Glutamatergic neuron (in vitro differentiated cells): ENCODE results near the gene GPR17. TPM values are rescaled to one million over a fixed set of nuclear protein-coding genes. Genes with fewer than 3 reads are reported as not detected.
A peak's percentile ranks its signal among the peaks of the same experiment; 100 is the strongest.

ENCODE experiments used
- DNase-seq: peaks from one replicate; pipeline ENCODE4 v3.0.0; 2022
- H3K27ac Mint-ChIP-seq: one replicate; pipeline ENCODE4 v1.8.0; 2020; ENCODE audit warnings: mild to moderate bottlenecking, mixed read lengths, inconsistent platforms; ENCODE audit not compliant: unreplicated experiment
- H3K27me3 Mint-ChIP-seq: one replicate; pipeline ENCODE4 v1.8.0; 2020; ENCODE audit warnings: mild to moderate bottlenecking, moderate library complexity, mixed read lengths, inconsistent platforms; ENCODE audit not compliant: unreplicated experiment
- H3K36me3 Mint-ChIP-seq: one replicate; pipeline ENCODE4 v1.8.0; 2020; ENCODE audit warnings: mild to moderate bottlenecking, mixed read lengths, inconsistent platforms; ENCODE audit not compliant: unreplicated experiment
- H3K4me1 Mint-ChIP-seq: one replicate; pipeline ENCODE4 v1.8.0; 2020; ENCODE audit warnings: mild to moderate bottlenecking, low read depth, mixed read lengths, inconsistent platforms; ENCODE audit not compliant: unreplicated experiment
- H3K4me3 Mint-ChIP-seq: one replicate; pipeline ENCODE4 v1.8.0; 2020; ENCODE audit warnings: mild to moderate bottlenecking, mixed read lengths, inconsistent platforms; ENCODE audit not compliant: unreplicated experiment
- H3K9me3 Mint-ChIP-seq: one replicate; pipeline ENCODE4 v1.8.0; 2020; ENCODE audit warnings: mild to moderate bottlenecking, moderate library complexity, mixed read lengths, inconsistent platforms; ENCODE audit not compliant: unreplicated experiment
- total RNA-seq: library from RNA; stranded (reverse); fragmentation: NEBNext Ultra II Directional; extraction: Animal tissue kit (Norgen Biotek cat#: 25700); gene quantifications from one replicate; pipeline ENCODE4 v1.2.1, GENCODE V29; 2021; ENCODE audit not compliant: unreplicated experiment
- TF ChIP-seq, protein P1 (sequence below): fragments of 200-600 bp; sonication (generic); IDR thresholded peaks from one replicate; pipeline ENCODE4 v1.5.0; 2021; ENCODE audit not compliant: partially characterized antibody, unreplicated experiment

Gene GPR17
- total RNA-seq, 1 donor from 2014 or later: not detected

DNA sequence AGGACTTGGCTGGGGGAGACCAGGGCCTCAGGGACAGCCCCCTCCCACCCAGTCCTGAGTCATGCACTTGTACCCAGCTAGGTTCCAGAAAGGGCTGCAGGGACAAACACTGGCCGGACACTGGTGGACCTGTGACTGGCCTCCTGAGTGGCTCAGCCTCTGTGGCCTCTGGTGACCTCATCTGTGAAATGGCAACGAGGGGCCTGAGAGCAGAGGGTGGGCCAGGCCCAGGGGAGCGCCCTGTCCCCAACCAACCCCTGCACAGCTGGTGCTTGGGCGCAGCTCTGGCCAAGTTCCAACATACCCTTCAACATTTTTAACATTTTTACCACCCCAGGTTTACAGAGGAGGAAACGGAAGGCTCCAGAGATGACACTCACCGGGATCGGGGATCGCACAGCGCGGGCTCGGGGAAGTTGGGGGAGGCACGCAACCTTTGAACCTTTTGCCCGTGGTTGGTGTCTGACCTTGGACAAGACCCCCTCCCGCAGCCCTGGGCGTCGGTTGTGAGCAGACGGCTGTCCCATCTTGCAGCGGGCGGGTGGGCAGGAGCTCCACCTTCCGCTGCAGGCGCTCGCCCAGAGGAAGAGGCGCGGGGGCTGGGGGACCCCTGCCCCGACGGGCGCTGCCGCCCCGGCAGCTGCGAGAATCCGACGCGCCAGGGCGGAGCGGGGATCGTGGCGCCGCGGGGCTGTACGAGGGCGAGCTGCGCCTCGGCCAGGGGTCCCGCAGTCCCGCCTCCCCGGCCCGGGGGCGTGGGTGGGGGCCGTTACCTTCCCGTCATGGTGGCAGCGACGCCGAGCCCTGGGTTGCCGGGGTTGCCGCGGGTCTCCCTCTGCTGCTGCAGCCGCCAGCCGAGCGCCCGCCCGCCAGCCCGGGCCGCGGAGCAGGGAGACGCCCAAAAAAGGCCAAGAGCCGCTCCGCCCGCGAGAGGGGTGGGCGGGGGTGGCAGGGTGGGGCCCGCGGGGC, 28.6 kb downstream of the GPR17 start:
- Mint-ChIP-seq H3K9me3 (peaks cover 2% of the 10 kb centered on the region), H3K27me3 (peaks cover 26% of the 10 kb centered on the region), H3K36me3 (no peaks in the 10 kb centered on the region), H3K4me1 (peaks cover 6% of the 10 kb centered on the region), H3K4me3 (peak overlapping the region; percentile 77), H3K27ac (no peak overlapping the region)
- peak; percentile 55 for DNase-seq
- TF ChIP-seq, protein P1, sequence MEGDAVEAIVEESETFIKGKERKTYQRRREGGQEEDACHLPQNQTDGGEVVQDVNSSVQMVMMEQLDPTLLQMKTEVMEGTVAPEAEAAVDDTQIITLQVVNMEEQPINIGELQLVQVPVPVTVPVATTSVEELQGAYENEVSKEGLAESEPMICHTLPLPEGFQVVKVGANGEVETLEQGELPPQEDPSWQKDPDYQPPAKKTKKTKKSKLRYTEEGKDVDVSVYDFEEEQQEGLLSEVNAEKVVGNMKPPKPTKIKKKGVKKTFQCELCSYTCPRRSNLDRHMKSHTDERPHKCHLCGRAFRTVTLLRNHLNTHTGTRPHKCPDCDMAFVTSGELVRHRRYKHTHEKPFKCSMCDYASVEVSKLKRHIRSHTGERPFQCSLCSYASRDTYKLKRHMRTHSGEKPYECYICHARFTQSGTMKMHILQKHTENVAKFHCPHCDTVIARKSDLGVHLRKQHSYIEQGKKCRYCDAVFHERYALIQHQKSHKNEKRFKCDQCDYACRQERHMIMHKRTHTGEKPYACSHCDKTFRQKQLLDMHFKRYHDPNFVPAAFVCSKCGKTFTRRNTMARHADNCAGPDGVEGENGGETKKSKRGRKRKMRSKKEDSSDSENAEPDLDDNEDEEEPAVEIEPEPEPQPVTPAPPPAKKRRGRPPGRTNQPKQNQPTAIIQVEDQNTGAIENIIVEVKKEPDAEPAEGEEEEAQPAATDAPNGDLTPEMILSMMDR: no peak

DNA sequence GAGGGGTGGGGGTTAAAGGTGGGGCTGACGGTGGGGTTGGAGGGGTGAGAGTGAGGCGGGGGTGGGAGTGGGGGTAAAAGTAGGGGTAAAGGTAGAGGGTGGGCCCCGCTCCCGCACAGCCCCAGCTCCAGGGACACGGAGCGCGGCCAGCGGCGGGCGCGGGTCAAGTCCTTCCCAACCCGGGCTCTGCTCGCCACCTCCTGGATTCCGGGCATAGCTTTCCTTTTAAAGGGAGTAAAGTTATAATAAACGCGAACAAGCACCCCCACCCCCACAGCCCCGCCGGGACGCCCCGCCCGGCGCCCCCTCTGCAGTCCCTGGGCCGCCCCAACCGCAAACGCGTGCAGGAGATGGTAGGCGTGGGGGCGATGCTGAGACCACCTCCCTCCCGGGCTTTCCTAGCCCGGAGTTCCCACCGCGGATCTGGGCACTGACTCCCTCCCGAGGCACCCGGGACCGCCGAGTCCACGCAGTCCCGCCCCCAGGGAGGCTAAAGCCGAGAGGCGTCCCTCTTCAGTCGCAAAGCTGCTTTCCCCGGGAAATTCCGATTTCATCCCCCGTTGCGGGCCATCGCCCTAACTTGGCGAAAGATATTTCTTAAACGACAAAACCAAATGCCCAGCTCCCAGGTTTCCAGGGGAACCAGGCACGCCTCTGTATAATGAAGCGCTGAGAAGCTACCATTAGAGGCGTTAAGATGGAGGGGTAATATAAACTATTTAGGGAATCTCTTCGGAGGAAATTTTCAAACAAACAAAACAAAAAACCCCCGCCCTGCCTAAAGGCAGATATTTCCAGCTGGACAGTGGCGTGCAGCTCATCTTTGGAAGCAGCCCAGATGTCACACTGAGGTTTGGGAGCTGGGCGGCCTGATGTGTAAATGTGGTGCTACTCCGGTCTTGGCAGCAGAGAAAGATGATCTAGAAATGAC, 29.6 kb downstream of the GPR17 start, which contains the start of gene LIMS2:
LIMS2 (minus strand) TSS at position 200 of the 931 bp plus-strand sequence. CDS start 506 bp downstream, outside the sequence.
- H3K4me3 Mint-ChIP-seq: peak within 1 kb of the TSS; percentile 85
- H3K27me3 Mint-ChIP-seq: peaks cover 26% of the 10 kb centered on the region
- DNase-seq: no peak
- H3K4me1 Mint-ChIP-seq: peaks cover 6% of the 10 kb centered on the region
- TF ChIP-seq, protein P1: no peak
- peaks cover 2% of the 10 kb centered on the region for H3K9me3 Mint-ChIP-seq
- H3K36me3 Mint-ChIP-seq: no peaks in the 10 kb centered on the region
- no peak within 1 kb of the TSS for H3K27ac Mint-ChIP-seq

DNA sequence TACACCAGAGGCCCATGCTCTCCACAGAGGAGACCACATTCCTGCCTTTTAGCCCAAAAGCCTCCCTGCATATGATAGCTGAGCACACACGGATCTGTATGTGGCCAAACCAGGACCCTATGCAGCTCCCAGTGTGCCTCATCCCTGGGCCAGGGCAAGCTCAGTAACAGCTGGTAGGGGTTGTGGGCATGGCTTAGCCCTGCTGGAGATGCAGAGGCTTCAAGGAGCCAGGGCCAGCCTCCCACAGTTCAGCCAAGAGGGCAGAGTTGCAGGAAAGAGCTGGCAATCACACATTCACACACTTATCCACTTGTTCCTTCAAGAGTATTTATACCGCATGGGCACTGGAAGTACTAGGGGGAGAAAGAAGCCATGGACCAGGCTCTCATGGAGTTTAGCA, 31.0 kb downstream of the GPR17 start:
- no peak for DNase-seq
- Mint-ChIP-seq H3K36me3 (no peaks in the 10 kb centered on the region), H3K27me3 (peaks cover 26% of the 10 kb centered on the region), H3K9me3 (peaks cover 2% of the 10 kb centered on the region), H3K27ac (no peak overlapping the region), H3K4me3 (no peak overlapping the region), H3K4me1 (peaks cover 6% of the 10 kb centered on the region)
- TF ChIP-seq, protein P1: no peak

DNA sequence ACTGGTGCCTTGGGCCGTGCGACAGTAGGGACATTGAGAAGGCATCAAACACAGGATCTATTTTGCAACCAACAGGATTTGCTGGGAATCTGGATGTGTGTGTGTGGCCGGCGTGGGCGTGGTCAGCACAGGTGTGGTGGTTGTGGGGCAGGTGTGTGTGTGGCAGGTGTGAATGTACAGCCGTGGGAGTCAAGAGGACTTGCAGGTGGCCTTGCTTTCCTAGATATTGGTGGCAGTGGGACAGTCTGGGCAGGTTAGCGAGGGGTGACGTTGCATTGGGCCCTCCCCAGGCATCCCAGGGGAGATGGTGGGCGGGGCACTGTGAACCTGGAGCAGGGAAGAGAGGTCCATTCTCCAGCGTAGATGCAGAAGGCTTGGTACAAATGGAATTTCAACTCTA, 32.6 kb downstream of the GPR17 start:
- Mint-ChIP-seq H3K27ac (peak overlapping the region; percentile 40), H3K4me1 (peaks cover 6% of the 10 kb centered on the region), H3K27me3 (peaks cover 20% of the 10 kb centered on the region), H3K4me3 (no peak overlapping the region), H3K36me3 (no peaks in the 10 kb centered on the region), H3K9me3 (peaks cover 2% of the 10 kb centered on the region)
- TF ChIP-seq, protein P1: no peak
- no peak for DNase-seq
